ENCODE measurements around the gene LMNTD2. TPM values are rescaled to one million over a fixed set of nuclear protein-coding genes. Genes with fewer than 3 reads are reported as not detected.
A peak's percentile ranks its signal among the peaks of the same experiment; 100 is the strongest.

LMNTD2 gene
- total RNA-seq, 2 donors from 2014 or later: 8.5 to 13.3 TPM

DNA sequence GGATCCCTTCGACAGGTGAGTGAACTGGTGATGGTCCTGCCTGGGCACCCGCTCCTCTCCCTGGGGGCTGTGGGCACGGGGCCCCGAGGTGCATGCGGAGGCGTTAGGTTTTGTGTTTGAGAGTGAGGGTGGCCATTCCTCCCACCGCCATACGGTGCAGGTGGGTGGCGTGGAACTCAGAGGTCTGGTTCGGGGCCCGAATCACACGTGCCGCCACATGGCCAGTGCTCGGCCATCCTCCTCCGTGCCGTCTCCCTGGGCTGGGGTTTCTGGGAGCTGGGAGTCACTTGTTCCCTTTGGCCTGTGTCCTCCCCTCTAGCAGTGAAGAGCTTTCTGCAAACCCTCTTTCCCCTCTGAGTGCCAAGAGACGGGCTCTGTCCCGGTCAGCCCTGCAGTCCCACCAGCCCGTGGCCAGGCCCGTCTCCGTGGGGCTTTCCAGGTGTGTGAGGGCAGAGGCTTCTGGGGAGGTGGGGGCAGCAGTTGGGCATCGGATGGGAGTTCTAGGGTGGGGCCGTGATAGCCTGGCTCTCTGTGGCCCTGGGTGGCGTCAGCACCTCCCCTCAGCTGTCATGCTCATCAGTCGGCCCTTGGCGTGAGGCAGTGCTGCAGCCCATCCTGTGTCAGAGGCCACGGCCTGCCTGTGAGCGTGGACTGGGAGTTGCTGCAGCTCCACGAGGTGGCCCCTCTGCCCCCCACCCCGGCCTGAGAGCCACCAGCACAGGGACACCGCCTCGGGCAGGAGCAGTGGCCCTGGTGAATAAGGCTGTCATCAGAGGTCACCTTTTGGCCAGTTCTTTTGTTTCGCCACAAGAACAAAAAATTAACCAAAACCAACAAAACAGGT, 45.0 kb upstream of the LMNTD2 start:
- 94 to 97% methylated on average over 14 to 33 of the region's 33 CpGs for WGBS, 2 experiments (ENCODE audit: insufficient coverage in 1 of 2, insufficient read length in 1 of 2)
- no peaks in the 10 kb centered on the region for H3K4me1 Mint-ChIP-seq
- H3K36me3 Mint-ChIP-seq (ENCODE audit: low read depth): peaks cover 55% of the 10 kb centered on the region
- H3K4me3 ChIP-seq (ENCODE audit: low read length): no peak overlapping the region
- no peak overlapping the region for H3K9ac ChIP-seq (ENCODE audit: extremely low read depth, low read length, poor library complexity, severe bottlenecking)
- H3K9me3 Mint-ChIP-seq: no peaks in the 10 kb centered on the region
- H3K27me3 Mint-ChIP-seq (ENCODE audit: insufficient read depth): no peaks in the 10 kb centered on the region
- H3K4me3 Mint-ChIP-seq: no peak overlapping the region
- peaks cover 67% of the 10 kb centered on the region for H3K36me3 ChIP-seq (ENCODE audit: control insufficient read depth, insufficient read depth, low read length)
- no peaks in the 10 kb centered on the region for H3K9me3 ChIP-seq (ENCODE audit: control insufficient read depth, low read length)
- no peak for DNase-seq
- no peak overlapping the region for H3K27ac Mint-ChIP-seq
- no peaks in the 10 kb centered on the region for H3K4me1 ChIP-seq (ENCODE audit: control insufficient read depth, insufficient read depth, low read length)
- no peaks in the 10 kb centered on the region for H3K27me3 ChIP-seq (ENCODE audit: control insufficient read depth, insufficient read depth, low read length, poor library complexity, severe bottlenecking)
- TF ChIP-seq, protein P1, sequence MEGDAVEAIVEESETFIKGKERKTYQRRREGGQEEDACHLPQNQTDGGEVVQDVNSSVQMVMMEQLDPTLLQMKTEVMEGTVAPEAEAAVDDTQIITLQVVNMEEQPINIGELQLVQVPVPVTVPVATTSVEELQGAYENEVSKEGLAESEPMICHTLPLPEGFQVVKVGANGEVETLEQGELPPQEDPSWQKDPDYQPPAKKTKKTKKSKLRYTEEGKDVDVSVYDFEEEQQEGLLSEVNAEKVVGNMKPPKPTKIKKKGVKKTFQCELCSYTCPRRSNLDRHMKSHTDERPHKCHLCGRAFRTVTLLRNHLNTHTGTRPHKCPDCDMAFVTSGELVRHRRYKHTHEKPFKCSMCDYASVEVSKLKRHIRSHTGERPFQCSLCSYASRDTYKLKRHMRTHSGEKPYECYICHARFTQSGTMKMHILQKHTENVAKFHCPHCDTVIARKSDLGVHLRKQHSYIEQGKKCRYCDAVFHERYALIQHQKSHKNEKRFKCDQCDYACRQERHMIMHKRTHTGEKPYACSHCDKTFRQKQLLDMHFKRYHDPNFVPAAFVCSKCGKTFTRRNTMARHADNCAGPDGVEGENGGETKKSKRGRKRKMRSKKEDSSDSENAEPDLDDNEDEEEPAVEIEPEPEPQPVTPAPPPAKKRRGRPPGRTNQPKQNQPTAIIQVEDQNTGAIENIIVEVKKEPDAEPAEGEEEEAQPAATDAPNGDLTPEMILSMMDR (conservative IDR thresholded peaks at IDR 0.05): no peak
- H3K27ac ChIP-seq (ENCODE audit: low read depth, low read length): no peak overlapping the region

DNA sequence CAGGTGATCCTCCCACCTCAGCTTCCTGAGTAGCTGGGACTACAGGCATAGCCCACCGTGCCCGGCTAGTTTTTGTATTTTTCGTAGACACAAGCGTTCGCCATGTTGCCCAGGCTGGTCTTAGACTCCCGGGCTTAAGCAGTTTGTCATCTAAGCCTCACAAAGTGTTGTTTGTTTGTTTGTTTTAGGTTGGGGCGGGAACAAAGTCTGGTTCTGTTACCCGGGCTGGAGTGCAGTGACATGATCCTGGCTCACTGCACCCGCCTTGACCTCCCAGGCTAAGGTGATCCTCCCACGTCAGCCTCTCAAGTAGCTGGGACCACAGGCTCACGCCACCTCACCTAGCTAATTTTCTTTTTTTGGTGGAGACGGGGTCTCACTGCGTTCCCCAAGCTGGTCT, 42.6 kb upstream of the LMNTD2 start:
- Mint-ChIP-seq H3K27ac (no peak overlapping the region), H3K9me3 (no peaks in the 10 kb centered on the region), H3K27me3 (ENCODE audit: insufficient read depth) (no peaks in the 10 kb centered on the region), H3K36me3 (ENCODE audit: low read depth) (peaks cover 61% of the 10 kb centered on the region), H3K4me1 (no peaks in the 10 kb centered on the region), H3K4me3 (no peak overlapping the region)
- H3K27me3 ChIP-seq (ENCODE audit: control insufficient read depth, insufficient read depth, low read length, poor library complexity, severe bottlenecking): no peaks in the 10 kb centered on the region
- no peaks in the 10 kb centered on the region for H3K4me1 ChIP-seq (ENCODE audit: control insufficient read depth, insufficient read depth, low read length)
- peaks cover 76% of the 10 kb centered on the region for H3K36me3 ChIP-seq (ENCODE audit: control insufficient read depth, insufficient read depth, low read length)
- H3K4me3 ChIP-seq (ENCODE audit: low read length): no peak overlapping the region
- no peak overlapping the region for H3K9ac ChIP-seq (ENCODE audit: extremely low read depth, low read length, poor library complexity, severe bottlenecking)
- TF ChIP-seq, protein P1 (conservative IDR thresholded peaks at IDR 0.05): no peak
- DNase-seq: no peak
- H3K9me3 ChIP-seq (ENCODE audit: control insufficient read depth, low read length): no peaks in the 10 kb centered on the region
- WGBS, 2 experiments (ENCODE audit: insufficient coverage in 1 of 2, insufficient read length in 1 of 2): 95 to 96% methylated on average over 11 to 13 of the region's 13 CpGs
- H3K27ac ChIP-seq (ENCODE audit: low read depth, low read length): no peak overlapping the region

DNA sequence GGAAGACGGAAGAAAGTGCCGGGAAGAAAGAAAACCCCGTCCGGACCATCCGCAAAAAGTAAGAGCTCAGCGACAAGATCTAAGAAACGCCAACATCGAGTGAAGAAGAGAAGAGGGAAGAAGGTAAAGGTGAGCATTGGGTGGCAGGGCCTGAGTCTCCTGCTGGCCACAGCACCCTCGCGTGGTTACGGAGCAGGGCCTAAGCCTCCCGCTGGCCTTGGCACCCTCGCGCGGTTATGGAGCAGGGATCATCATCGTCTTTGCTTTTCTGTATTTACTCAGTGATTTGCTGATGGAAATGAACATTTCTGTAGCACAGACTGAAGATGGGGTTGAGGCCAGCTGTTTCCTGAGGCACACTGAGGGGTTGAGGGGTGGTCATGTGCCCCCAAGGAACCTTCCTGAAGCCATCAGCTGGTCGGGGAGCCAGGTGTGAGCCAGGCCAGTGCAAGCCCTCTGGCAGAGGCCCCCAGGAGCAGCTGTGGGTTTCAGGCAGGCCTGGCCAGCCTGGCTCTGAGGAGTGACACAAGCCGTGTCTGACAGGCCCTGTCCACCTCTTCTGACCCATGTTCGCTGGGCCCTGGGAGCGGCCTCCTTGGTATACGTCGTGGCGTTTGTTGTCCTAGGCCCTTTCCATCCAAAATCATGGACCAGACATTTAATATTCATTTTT, 41.2 kb upstream of the LMNTD2 start:
- TF ChIP-seq, protein P1 (conservative IDR thresholded peaks at IDR 0.05): no peak
- no peaks in the 10 kb centered on the region for H3K9me3 Mint-ChIP-seq
- H3K27me3 Mint-ChIP-seq (ENCODE audit: insufficient read depth): no peaks in the 10 kb centered on the region
- Histone ChIP-seq H3K27me3 (ENCODE audit: control insufficient read depth, insufficient read depth, low read length, poor library complexity, severe bottlenecking) (no peaks in the 10 kb centered on the region), H3K9me3 (ENCODE audit: control insufficient read depth, low read length) (no peaks in the 10 kb centered on the region), H3K27ac (ENCODE audit: low read depth, low read length) (no peak overlapping the region), H3K36me3 (ENCODE audit: control insufficient read depth, insufficient read depth, low read length) (peaks cover 67% of the 10 kb centered on the region), H3K4me1 (ENCODE audit: control insufficient read depth, insufficient read depth, low read length) (no peaks in the 10 kb centered on the region), H3K9ac (ENCODE audit: extremely low read depth, low read length, poor library complexity, severe bottlenecking) (no peak overlapping the region), H3K4me3 (ENCODE audit: low read length) (no peak overlapping the region)
- peak overlapping the region; percentile 1 for H3K27ac Mint-ChIP-seq
- H3K4me3 Mint-ChIP-seq: no peak overlapping the region
- no peak for DNase-seq
- WGBS, 2 experiments (ENCODE audit: insufficient coverage in 1 of 2, insufficient read length in 1 of 2): 95 to 96% methylated on average over 17 to 23 of the region's 23 CpGs
- no peaks in the 10 kb centered on the region for H3K4me1 Mint-ChIP-seq
- H3K36me3 Mint-ChIP-seq (ENCODE audit: low read depth): peaks cover 59% of the 10 kb centered on the region

Data from endodermal cell (in vitro differentiated cells).